SIG-M5 (cell line): ENCODE results near the gene ABCC1.

Source experiments
- DNase-seq: peaks from one replicate; lab custom pipeline; 2025; lab: John Stamatoyannopoulos, UW

Gene ABCC1

DNA sequence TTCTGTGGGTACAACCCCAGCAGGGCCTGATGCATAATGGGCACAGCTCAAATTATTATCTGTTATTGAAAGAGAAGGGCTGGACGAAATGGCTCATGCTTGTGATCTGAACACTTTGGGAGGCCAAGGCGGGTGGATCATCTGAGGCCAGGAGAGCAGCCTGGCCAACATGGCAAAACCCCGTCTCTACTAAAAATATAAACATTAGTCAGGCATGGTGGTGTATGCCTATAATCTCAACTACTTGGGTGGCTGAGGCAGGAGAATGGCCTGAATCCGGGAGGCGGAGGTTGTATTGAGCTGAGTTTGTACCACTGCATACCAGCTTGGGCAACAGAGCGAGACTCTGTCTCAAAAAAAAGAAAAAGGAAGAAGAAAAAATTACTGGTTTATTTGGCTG lies 100.7 kb downstream of the ABCC1 start:
- no peak for DNase-seq

DNA sequence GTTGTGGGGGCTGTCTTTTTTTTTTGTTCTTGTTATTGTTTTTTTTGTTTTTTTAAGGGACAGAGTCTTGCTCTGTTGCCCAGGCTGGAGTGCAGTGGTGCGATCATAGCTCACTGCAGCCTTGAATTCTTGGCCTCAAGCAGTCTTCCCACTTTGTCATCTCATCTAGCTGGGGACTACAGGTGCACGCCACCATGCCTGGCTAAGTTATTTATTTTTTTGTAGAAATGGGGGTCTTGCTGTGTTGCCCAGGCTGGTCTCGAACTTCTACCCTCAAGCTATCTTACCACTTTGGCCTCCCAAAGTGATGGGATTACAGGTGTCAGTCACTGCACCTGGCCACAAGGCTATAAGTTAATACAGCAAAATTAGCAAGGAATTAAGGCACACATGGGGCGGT lies 101.7 kb downstream of the ABCC1 start:
- DNase-seq = no peak

- DNase-seq = no peak
Measured at GRCh38 chr16:16052916-16053315, 103.5 kb downstream of the ABCC1 start.

DNA sequence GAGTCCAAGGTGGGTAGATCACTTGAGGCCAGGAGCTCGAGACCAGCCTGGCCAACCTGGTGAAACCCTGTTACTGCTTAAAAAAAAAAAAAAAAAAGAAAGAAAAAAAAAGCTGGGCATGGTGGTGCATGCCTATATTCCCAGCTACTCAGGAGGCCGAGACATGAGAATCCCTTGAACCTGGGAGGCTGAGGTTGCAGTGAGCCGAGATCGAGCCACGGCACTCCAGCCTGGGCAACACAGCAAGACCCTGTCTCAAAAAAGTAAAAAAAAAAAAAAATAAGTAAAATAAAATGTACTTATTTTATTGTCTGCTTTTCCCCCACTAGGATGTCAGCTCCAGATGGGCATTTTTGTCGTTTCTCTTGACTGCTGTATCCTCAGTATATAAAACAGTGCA lies 107.7 kb downstream of the ABCC1 start:
- DNase-seq = no peak

GRCh38 chr16:16059160-16059559 lies 109.7 kb downstream of the ABCC1 start:
- no peak for DNase-seq

DNA sequence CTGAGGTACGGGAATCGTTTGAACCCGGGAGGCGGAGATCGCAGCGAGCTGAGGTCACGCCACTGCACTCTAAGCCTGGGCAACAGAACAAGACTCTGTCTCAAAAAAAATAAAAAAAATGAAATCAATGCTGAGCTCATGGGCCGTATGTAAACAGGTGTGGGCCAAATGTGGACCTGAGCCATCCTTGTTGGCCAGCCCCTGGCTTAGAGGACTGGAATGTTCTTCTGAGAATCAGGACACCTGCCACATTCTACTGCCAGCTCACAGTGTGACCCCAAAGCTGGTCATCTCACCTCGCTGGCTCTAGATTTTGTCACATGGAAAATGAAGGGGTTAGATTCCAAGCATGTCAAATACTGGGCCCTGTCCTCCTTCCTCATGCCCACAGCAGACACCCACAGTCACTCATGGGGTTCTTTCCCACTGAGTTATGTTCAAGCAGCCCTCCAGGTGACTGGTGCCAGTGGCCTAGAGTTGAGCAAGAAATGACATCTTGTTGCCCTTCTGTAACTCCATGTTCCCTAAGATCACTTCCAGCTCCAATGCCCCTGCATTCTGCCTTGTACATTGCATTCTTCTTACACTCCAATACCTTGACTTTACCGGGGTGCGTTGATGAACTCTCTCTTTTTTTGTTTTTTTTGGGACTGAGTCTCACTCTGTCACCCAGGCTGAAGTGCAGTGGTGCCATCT lies 110.6 kb downstream of the ABCC1 start:
- no peak for DNase-seq

DNA sequence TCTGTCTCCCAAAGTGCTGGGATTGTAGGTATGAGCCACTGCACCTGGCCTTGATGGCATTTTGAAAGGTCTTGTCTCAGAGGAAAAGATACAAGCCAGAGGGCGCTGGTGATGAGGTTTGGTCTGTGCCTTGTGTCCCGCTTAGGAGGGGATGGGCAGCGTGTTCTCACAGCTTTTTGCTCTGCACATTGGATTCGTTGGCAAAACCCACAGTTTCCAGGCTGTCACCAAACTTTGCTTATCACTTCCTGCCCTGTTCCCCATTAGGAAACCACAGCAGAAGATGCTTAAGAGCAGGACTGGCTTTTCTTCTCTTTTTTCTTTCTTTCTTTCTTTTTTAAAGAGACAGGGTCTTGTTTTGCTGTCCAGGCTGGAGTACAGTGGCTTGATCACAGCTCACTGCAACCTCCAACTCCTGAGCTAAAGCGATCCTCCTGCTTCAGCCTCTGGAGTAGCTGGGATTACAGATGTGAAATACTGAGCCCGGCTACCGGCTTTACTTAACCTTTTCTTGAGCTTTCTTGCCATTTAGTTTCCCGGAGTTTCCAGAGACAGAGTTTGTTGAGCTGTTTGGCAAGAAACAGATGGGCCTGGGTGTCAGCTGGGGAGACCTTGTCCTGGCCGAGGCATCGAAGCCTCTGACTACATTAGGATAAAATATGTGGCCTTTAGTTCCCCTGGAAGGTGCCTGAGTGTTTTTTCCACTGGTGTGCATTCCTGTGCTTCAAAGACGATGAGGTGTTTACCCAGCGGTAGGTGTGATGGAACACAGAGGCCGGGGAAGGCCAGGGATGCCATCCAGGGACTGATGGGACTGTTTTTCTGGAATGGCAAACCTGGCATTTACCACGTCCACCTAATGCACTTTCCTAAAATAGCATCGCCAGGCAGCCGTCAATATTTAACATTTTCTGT lies 112.9 kb downstream of the ABCC1 start:
- DNase-seq = peak; percentile 28

DNA sequence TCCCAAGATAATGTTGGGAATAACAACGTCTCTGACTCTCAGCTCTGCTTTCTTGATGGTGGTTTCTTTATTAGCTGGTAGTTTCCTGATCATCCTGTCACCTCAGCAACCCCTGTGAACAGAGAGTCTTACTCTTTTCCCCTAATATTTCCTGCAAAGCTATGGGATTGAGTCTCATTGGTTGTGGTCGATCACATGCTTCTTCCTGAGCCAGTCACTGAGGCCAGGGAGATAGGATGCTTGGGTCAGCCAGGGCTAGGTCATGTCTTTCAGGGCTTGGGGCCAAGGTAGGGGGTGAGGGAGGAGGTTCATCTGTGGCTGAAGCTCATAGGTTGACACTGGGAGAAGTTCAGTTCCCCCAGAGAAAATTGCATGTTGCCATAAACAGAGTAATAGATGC lies 114.3 kb downstream of the ABCC1 start:
- no peak for DNase-seq

- DNase-seq = no peak
Measured at GRCh38 chr16:16064874-16065384, 115.5 kb downstream of the ABCC1 start.

GRCh38 chr16:16067127-16067526 lies 117.7 kb downstream of the ABCC1 start:
- no peak for DNase-seq

- no peak for DNase-seq
Measured at GRCh38 chr16:16071631-16072244, 122.3 kb downstream of the ABCC1 start.

- DNase-seq = no peak
Measured at GRCh38 chr16:16073001-16073545, 123.7 kb downstream of the ABCC1 start.

DNA sequence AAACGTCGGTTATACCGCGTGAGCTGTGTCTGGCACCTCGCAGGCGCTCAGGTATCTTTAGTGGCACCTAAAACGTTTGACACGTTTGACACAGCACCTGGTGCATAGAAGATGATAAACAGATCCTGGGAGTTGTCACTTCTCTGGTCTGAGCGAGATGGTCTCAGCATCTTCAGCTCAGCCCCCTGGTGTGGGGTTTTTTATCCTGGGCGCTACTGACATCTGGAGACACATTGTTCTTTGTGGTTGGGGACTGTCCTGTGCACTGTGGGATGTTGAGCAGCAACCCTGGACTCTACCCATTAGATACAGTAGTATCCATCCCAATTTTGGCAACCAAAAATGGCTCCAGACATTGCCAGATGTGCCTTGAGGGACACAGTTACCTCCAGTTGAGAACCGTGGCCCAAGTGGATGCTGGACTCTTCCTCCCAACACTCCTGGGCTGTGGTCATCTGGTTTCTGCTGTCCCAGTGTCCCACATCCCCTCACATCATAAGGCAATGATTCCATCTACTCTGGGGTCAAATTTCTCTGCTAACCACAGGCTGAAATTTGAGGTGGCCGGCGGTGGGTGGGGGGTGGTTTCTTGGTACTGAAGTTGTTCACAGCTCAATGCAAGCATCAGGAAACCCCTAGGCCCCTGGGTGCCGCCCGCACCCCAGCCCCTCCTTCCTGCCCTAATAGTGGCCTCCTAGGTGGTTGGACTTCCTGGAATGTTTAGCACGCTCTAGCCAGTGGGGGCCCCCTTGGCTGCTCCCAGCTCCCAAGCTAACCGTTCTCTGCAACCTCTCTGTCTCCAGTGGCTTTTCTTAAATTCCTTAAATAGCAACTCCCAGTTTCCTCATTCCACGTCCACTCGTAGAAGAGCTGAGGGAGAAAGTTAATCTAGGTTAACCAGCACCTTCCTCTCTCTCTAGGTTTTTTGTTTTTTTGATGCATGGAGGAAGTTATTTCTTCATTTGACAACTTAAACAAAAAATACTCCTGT lies 124.8 kb downstream of the ABCC1 start:
- DNase-seq = no peak

GRCh38 chr16:16075488-16076422 lies 126.3 kb downstream of the ABCC1 start:
- DNase-seq = peak; percentile 80

DNA sequence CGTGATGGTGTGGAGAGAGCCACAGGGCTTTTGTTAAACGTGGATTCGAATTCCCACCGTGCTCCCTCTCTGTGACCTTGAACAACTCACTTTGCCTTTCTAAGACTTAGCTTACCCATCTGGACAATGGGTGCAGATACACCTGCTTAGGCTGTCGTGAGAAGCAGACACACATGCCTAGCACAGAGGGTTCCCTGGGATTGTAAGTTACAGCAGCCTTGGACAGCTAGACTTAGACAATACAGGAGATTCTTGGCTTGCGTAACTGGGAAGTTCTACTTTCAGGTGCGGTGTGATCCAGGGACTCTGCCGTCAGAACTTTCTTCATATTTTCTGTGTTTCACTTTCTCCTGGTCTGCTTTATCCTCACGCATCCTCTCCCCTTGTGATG lies 127.0 kb downstream of the ABCC1 start:
- no peak for DNase-seq

DNA sequence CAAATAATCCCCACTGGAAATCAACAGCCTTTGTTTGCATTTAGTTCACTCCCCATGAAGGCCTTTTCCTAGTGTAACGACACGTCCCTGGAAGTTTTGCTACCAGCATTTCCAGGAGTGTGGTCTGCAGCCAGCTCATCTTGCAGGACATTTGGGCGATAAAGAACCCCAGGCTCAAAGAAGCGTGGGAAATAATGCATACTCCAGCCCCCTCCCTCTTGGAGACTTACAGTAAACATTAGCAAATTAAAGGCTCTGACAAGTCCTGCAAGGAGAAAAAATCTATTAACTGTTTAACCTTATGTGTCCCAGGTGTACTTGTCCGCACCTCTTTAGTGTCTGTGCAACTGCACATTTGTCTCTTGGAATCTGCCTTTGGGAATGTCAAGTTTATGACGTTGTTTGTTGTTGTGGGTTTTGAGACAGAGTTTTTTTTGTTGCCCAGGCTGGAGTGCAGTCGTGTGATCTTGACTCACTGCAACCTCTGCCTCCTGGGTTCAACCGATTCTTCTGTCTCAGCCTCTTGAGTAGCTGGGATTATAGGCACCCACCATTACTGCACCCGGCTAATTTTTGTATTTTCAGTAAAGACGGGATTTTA lies 131.1 kb downstream of the ABCC1 start:
- no peak for DNase-seq

GRCh38 chr16:16081141-16081540 lies 131.7 kb downstream of the ABCC1 start:
- no peak for DNase-seq

GRCh38 chr16:16082255-16082654 lies 132.8 kb downstream of the ABCC1 start:
- DNase-seq = no peak

- no peak for DNase-seq
Measured at GRCh38 chr16:16083421-16084156, 134.2 kb downstream of the ABCC1 start.
